Ishikawa (cell line): Measurements from ENCODE around the gene SLC24A2.

Experiments
- CEBPB ChIP-seq: IDR thresholded peaks from 2 replicates; pipeline ENCODE4 v1.6.1; 2012
- CREB1 ChIP-seq: IDR thresholded peaks from 2 replicates; pipeline ENCODE4 v1.6.1; 2012; ENCODE audit warnings: low read depth
- EGR1 ChIP-seq: IDR thresholded peaks from 2 replicates; pipeline ENCODE4 v1.6.1; 2012
- EP300 ChIP-seq: IDR thresholded peaks from 2 replicates; pipeline ENCODE4 v1.6.1; 2012; ENCODE audit warnings: borderline replicate concordance
- FOXM1 ChIP-seq: IDR thresholded peaks from 2 replicates; pipeline ENCODE4 v1.6.1; 2012; ENCODE audit warnings: low read depth, borderline replicate concordance
- NFIC ChIP-seq: IDR thresholded peaks from 2 replicates; pipeline ENCODE4 v1.6.1; 2012
- RAD21 ChIP-seq: IDR thresholded peaks from 2 replicates; pipeline ENCODE4 v1.6.1; 2012; ENCODE audit warnings: low read depth
- TAF1 ChIP-seq: IDR thresholded peaks from 2 replicates; pipeline ENCODE4 v1.6.1; 2012; ENCODE audit warnings: low read depth, mild to moderate bottlenecking
- TCF12 ChIP-seq: IDR thresholded peaks from 2 replicates; pipeline ENCODE4 v1.6.1; 2012; ENCODE audit warnings: low read depth
- TEAD4 ChIP-seq: IDR thresholded peaks from 2 replicates; pipeline ENCODE4 v1.6.1; 2012
- YY1 ChIP-seq: IDR thresholded peaks from 2 replicates; pipeline ENCODE4 v1.6.1; 2012; ENCODE audit warnings: low read depth
- ZBTB7A ChIP-seq: IDR thresholded peaks from 2 replicates; pipeline ENCODE4 v1.6.1; 2012; ENCODE audit warnings: low read depth
- TF ChIP-seq, protein P1 (sequence below): IDR thresholded peaks from 2 replicates; pipeline ENCODE4 v1.6.1; 2012
- TF ChIP-seq, protein P2 (sequence below): IDR thresholded peaks from 2 replicates; pipeline ENCODE4 v1.6.1; 2012; ENCODE audit warnings: low read depth, mild to moderate bottlenecking
- TF ChIP-seq, protein P3 (sequence below): IDR thresholded peaks from 2 replicates; pipeline ENCODE4 v1.6.1; 2012

SLC24A2 gene

DNA sequence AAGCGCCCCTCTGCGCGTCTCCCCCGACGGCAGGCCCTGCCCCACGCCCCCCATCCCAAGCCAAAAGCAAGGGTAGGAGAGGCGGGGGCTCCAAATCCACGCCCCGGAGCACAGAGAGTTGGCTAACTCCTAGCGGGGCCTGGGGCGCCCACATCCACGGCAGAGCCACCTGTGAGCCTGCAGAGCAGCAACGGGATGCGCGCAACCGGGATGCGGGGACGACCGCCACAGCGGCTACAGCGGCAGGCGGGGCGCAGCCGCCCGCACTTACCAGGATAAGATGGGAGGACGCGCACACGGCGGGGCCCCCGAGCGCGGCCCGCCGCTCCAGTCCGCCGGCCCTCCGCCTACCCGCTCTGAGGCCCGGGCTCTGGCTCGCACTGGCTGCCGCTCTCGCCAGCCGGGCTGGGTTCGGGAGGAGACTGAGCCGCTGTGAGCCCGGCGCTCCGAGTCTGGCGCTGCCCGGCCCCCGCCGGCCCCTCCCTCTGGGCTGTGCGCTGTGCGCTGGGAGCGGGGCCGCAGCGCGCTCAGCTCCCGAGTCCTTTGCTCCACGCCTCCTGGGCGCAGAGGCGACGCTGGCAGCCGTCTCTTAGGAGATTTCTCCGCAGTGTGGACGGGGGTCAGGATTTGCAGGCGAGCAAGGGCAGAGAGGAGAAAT, at the start of gene SLC24A2:
Gene SLC24A2, minus strand, starts transcription at position 424 of the 658 bp plus-strand sequence.
- TF ChIP-seq EGR1 (no peak), CREB1 (no peak), TAF1 (no peak), RAD21 (no peak), EP300 (no peak), NFIC (no peak)
- TF ChIP-seq, protein P1, sequence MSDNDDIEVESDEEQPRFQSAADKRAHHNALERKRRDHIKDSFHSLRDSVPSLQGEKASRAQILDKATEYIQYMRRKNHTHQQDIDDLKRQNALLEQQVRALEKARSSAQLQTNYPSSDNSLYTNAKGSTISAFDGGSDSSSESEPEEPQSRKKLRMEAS = no peak

DNA sequence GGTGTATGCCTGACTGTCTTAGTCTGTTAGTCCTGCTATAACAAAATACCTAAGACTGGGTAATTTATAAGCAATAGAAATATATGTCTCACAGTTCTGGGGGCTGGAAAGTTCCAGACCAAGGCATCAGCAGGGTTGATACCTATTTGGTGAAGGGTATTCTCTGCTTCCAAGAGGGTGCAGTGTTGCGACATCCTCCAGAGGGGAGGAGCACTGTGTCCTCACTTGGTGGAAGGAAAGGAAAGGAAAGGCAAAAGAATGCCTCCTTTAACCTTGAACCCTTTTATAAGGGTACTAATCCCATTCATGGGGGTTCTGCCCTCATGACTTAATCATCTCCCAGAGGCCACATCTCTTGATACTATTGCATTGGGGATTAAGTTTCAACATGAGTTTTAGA, 42.0 kb upstream of the SLC24A2 start:
- TF ChIP-seq, protein P1 = no peak
- TF ChIP-seq CREB1 (no peak), EGR1 (no peak), NFIC (no peak), TCF12 (no peak), TAF1 (no peak), FOXM1 (no peak), ZBTB7A (no peak), RAD21 (no peak), CEBPB (no peak), TEAD4 (no peak), YY1 (no peak), EP300 (no peak)
- TF ChIP-seq, protein P2, sequence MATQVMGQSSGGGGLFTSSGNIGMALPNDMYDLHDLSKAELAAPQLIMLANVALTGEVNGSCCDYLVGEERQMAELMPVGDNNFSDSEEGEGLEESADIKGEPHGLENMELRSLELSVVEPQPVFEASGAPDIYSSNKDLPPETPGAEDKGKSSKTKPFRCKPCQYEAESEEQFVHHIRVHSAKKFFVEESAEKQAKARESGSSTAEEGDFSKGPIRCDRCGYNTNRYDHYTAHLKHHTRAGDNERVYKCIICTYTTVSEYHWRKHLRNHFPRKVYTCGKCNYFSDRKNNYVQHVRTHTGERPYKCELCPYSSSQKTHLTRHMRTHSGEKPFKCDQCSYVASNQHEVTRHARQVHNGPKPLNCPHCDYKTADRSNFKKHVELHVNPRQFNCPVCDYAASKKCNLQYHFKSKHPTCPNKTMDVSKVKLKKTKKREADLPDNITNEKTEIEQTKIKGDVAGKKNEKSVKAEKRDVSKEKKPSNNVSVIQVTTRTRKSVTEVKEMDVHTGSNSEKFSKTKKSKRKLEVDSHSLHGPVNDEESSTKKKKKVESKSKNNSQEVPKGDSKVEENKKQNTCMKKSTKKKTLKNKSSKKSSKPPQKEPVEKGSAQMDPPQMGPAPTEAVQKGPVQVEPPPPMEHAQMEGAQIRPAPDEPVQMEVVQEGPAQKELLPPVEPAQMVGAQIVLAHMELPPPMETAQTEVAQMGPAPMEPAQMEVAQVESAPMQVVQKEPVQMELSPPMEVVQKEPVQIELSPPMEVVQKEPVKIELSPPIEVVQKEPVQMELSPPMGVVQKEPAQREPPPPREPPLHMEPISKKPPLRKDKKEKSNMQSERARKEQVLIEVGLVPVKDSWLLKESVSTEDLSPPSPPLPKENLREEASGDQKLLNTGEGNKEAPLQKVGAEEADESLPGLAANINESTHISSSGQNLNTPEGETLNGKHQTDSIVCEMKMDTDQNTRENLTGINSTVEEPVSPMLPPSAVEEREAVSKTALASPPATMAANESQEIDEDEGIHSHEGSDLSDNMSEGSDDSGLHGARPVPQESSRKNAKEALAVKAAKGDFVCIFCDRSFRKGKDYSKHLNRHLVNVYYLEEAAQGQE = no peak
- TF ChIP-seq, protein P3, sequence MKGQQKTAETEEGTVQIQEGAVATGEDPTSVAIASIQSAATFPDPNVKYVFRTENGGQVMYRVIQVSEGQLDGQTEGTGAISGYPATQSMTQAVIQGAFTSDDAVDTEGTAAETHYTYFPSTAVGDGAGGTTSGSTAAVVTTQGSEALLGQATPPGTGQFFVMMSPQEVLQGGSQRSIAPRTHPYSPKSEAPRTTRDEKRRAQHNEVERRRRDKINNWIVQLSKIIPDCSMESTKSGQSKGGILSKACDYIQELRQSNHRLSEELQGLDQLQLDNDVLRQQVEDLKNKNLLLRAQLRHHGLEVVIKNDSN = no peak

DNA sequence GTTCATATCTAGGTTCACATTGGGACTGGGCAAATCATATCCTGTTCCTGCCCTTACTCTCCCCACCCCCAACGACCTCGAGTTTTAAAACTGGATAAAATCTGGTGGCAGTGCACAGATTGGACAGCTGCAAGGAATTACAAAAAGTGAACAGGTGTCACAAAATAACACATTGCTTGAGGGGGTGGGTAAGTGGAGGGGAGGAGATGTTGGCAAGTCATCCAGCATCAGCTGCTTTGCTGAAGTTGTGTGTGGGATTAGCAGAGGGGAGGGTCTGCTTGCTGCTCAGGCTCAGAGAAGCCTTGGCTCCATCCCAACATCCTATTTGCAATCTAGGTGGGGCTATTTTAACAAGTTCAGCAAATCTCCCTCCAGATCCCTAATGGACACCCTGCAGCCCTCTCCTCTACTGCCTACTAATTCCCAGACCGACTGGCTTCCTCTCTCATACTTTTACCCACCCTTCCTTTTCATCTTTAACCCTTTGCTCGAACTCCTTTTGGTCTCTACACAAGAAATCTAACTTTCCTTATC, 39.8 kb upstream of the SLC24A2 start:
- TF ChIP-seq RAD21 (no peak), EGR1 (no peak), TEAD4 (no peak), CEBPB (no peak), CREB1 (no peak), TCF12 (no peak)
- TF ChIP-seq, protein P1 = no peak

DNA sequence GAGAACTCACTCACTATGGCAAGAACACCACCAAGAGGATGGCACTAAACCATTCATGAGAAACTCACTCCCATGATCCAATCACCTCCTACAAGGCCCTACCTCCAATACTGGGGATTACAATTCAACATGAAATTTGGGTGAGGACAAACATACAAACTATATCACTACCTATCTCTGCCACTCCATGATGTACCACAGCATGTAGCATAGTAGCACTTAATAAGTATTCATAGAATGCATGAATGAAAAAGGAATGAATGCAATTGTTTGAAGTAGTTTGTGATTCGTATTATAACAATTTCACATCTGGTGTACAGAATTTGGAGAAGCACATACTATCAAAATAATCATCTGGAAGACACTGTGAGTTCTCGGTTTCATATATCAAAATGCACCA, 27.9 kb upstream of the SLC24A2 start:
- TF ChIP-seq EP300 (no peak), TEAD4 (no peak), EGR1 (no peak), TAF1 (no peak), TCF12 (no peak), ZBTB7A (no peak), YY1 (no peak), RAD21 (no peak), CEBPB (no peak)
- TF ChIP-seq, protein P1 = no peak

DNA sequence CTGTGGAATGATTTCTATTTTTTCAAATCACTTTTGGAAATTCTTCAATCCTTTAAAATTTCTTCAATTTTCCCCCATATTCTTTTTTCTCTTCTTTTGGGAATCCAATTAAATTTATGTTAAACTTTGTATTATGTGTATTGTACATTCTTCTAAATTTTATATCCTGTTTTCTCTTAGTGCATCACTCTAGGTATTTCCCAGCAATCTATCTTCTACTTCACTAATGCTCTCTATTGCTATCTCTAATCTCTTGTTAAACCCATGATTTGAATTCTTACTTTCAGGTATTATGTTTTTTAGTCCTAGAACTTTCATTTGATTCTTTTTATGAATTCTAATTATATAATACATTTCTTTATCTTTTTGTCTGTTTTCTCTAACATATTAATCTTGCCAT, 23.4 kb upstream of the SLC24A2 start:
- TF ChIP-seq TEAD4 = no peak
- TF ChIP-seq NFIC = no peak
- TF ChIP-seq, protein P3 = no peak
- no peak for TF ChIP-seq EGR1
- no peak for TF ChIP-seq CEBPB

DNA sequence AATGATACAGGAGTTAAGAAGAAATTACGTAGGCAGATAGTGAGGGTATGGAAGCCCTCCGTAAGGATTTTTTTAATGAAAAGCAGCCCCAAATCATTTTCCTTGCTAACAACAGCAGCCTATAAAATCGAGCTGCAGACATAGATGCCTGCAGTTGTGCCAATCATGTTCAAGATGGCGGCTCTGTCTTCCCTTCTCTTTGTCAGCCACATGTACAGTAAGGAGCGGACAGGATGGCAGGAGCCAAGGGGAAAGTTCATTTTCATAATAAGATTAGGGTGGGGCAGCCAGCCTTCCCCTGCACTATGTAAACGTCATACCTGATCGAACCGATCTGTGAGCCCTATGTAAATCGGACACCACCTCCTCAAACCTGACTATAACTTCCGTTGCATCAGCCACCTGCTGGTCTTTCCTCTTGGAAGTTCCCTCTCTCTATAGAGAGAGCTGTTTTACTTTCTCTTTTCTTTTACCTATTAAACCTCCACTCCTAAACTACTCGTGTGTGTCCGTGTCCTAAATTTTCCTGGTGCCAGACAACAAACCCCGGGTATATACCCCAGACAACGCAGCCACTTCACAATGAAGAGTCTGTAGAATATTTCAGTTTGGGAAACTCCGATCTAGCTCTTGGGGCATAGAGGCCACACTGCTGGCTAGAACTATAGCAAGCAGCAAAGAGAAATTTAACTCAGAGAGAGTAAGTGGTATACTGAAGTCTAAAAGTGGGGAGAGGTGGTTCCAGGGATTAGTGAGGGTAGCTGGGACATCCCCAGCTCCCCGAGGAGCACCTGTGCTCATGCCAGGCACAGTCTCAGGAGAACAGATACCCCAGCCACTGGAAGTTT, 20.8 kb upstream of the SLC24A2 start:
- no peak for TF ChIP-seq YY1
- no peak for TF ChIP-seq EP300
- no peak for TF ChIP-seq FOXM1
- TF ChIP-seq, protein P3 = no peak
- TF ChIP-seq, protein P2 = no peak
- no peak for TF ChIP-seq NFIC
- no peak for TF ChIP-seq TAF1
- TF ChIP-seq TEAD4 = no peak
- TF ChIP-seq EGR1 = no peak
- no peak for TF ChIP-seq CREB1
- TF ChIP-seq, protein P1 = no peak
- TF ChIP-seq TCF12 = no peak
- TF ChIP-seq RAD21 = no peak
- TF ChIP-seq ZBTB7A = no peak
- no peak for TF ChIP-seq CEBPB
